Measurements from ENCODE around the gene HPS3. TPM values are rescaled to one million over a fixed set of nuclear protein-coding genes. Genes with fewer than 3 reads are reported as not detected.

HPS3 gene, protein sequence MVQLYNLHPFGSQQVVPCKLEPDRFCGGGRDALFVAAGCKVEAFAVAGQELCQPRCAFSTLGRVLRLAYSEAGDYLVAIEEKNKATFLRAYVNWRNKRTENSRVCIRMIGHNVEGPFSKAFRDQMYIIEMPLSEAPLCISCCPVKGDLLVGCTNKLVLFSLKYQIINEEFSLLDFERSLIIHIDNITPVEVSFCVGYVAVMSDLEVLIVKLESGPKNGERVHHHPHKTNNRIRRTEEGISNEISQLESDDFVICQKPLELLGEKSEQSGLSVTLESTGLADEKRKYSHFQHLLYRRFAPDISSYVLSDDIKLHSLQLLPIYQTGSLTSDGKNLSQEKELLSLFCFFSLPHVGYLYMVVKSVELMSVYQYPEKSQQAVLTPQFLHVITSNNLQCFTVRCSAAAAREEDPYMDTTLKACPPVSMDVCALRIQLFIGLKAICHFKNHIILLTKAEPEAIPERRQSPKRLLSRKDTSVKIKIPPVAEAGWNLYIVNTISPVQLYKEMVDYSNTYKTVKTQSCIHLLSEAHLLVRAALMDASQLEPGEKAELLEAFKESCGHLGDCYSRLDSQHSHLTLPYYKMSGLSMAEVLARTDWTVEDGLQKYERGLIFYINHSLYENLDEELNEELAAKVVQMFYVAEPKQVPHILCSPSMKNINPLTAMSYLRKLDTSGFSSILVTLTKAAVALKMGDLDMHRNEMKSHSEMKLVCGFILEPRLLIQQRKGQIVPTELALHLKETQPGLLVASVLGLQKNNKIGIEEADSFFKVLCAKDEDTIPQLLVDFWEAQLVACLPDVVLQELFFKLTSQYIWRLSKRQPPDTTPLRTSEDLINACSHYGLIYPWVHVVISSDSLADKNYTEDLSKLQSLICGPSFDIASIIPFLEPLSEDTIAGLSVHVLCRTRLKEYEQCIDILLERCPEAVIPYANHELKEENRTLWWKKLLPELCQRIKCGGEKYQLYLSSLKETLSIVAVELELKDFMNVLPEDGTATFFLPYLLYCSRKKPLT
- total RNA-seq, result 30.7 and 31.9 TPM in 2 replicates

DNA sequence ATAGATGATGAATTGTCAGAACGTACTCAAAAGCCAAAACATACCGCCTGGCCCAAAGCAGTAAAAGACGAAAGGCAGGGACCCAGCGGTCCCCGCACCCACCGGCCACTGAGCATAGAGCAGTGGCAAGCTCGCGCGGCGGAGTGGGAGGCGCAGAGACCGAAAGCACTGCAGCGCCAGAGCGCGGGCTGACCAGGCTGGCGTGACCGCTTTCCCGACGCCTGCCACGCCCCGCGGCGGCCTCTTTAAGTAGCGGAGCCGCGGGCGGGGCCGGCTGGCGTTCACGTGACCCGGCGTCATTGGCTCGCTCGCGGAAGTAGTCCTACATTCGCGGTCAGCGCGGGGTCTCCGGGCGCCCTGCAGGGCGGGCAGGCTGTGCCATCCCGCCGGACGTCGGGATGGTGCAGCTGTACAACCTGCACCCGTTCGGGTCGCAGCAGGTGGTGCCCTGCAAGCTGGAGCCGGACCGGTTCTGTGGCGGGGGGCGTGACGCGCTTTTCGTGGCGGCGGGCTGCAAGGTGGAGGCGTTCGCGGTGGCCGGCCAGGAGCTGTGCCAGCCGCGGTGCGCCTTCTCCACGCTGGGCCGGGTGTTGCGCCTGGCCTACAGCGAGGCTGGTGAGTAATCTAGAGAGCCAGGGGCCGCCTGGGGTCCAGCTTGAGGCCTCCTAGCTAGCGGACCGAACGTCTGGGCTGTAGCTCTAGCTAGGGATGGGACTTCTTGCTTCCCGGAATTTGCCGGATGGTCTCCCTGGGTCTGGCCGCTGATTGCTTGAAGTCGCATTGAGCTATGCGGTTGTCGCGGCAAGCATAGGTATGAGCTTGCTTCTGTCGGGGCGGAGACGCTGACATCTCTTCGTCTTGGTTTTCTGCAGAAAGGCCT lies at the start of gene HPS3:
TSS of gene HPS3 (plus strand) at position 313 of the 880 bp plus-strand sequence. CDS start at position 399, 86 bp downstream.
- peak; percentile 92 for DNase-seq (ENCODE audit: low read depth)
- TF ChIP-seq, protein P1, sequence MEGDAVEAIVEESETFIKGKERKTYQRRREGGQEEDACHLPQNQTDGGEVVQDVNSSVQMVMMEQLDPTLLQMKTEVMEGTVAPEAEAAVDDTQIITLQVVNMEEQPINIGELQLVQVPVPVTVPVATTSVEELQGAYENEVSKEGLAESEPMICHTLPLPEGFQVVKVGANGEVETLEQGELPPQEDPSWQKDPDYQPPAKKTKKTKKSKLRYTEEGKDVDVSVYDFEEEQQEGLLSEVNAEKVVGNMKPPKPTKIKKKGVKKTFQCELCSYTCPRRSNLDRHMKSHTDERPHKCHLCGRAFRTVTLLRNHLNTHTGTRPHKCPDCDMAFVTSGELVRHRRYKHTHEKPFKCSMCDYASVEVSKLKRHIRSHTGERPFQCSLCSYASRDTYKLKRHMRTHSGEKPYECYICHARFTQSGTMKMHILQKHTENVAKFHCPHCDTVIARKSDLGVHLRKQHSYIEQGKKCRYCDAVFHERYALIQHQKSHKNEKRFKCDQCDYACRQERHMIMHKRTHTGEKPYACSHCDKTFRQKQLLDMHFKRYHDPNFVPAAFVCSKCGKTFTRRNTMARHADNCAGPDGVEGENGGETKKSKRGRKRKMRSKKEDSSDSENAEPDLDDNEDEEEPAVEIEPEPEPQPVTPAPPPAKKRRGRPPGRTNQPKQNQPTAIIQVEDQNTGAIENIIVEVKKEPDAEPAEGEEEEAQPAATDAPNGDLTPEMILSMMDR (IDR thresholded peaks at IDR 0.05; ENCODE audit: insufficient read depth, low read depth, low read length), result no peak
- peak within 1 kb of the TSS; percentile 93 for H3K4me3 ChIP-seq (ENCODE audit: low read depth, low read length)

DNA sequence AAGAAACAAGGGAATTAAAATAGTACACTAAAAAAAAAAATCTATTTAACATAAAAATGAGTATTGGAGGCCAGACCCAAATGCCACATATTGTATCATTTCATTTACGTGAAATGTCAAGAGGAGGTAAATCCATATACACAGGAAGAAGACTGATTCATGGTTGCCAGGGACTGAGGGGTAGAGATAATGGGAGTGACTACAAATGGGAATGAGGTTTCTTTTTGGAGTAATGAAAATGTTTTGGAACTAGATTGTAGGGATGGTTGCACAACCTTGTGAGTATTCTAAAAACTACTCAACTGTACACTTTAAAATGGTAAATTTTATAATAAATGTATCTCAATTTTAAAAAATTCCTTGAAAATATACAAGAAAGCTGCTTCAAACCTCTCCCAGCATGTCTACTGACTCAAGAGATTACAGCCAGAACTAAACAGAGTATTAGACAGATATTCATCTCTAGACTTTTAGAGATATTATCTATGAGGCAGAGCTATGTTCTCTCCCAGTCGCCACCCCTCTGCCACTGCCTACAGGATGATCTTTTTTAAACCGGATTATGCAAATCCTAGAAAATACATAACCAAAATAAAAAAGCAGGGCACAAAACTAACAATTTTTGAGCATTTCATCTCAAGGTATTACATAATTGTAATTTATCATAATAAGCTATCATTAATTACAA lies 49.3 kb upstream of the HPS3 start:
- TF ChIP-seq, protein P1 (IDR thresholded peaks at IDR 0.05; ENCODE audit: insufficient read depth, low read depth, low read length), result no peak
- peak; percentile 27 for DNase-seq (ENCODE audit: low read depth)
- H3K4me3 ChIP-seq (ENCODE audit: low read depth, low read length), result no peak overlapping the region

DNA sequence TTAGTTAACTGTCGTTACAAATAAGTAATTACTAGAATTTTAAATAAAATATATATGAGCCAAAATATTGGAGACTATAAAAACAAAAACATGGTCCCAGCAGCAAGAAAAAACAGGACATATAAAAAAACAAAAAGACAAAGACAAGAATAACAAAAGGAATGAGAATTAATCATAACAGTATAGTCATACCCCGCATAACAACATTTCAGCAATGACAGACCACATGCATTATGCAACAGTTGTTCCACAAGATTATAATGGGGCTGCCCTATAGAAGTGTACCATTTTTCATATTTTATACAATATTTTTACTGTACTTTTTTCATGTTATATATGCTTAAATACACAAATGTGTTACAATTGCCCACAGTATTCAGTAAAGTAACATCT lies 48.7 kb upstream of the HPS3 start:
- H3K4me3 ChIP-seq (ENCODE audit: low read depth, low read length), result no peak overlapping the region
- peak; percentile 28 for DNase-seq (ENCODE audit: low read depth)
- TF ChIP-seq, protein P1 (IDR thresholded peaks at IDR 0.05; ENCODE audit: insufficient read depth, low read depth, low read length), result no peak

DNA sequence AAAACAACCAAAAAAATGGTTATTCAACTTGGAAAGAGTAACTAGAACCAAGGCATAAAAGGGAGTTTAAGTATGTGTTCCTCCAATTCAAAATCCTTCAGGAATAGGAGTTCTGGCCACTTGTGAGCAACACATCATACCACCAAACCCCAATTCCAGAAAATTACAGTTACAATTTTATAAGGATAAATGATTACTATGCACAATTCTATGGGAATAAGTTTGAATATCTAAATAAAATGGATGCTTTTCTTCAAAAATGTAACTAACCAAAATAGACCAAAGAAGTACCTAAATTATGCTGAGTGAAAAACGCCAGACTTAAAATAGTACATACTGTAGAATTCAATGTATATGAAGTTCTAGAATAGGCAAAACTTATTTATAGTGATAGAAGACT lies 47.7 kb upstream of the HPS3 start:
- DNase-seq (ENCODE audit: low read depth), result no peak
- no peak overlapping the region for H3K4me3 ChIP-seq (ENCODE audit: low read depth, low read length)
- TF ChIP-seq, protein P1 (IDR thresholded peaks at IDR 0.05; ENCODE audit: insufficient read depth, low read depth, low read length), result no peak

DNA sequence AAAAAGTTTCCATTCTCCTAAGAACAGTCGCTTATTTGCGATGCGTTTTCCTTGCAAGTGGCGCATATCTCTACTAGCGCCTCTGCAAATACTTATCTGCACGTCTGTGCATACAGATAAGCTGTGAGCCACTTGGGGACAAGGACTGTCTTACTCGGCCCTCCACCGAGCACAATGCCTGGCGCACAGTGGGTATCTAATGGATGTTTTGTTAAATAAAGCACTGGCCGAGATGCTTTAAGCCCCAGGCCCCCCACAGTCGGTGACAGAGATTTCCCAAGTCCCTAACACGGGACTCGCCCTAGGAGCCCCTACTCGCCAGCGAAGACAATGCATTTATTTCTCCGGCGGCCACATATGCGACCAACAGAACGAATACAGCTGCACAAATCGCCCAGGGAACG lies 43.6 kb upstream of the HPS3 start:
- H3K4me3 ChIP-seq (ENCODE audit: low read depth, low read length), result peak overlapping the region; percentile 76
- TF ChIP-seq, protein P1 (IDR thresholded peaks at IDR 0.05; ENCODE audit: insufficient read depth, low read depth, low read length), result no peak
- peak; percentile 50 for DNase-seq (ENCODE audit: low read depth)

Data from fibroblast of villous mesenchyme (primary cell).